Ovary (tissue), 9 donors: ENCODE results near the gene JAKMIP3. TPM values are rescaled to one million over a fixed set of nuclear protein-coding genes. Genes with fewer than 3 reads are reported as not detected.

ENCODE experiments used
- DNase-seq, 5 donors: peaks; one replicate each; pipeline ENCODE4 v3.0.0-alpha.2; 2019 to 2020
- H3K27ac ChIP-seq, 2 donors: fragments of 200-600 bp; one replicate each; pipeline versions ENCODE4 v1.5.1 to v1.8.0; 2019 to 2022
- H3K27me3 ChIP-seq: fragments of 200-600 bp; one replicate; pipeline ENCODE4 v1.8.0; 2022
- H3K36me3 ChIP-seq: fragments of 200-600 bp; sonication (generic); one replicate; pipeline ENCODE4 v1.5.1; 2019
- H3K4me1 ChIP-seq: one replicate; pipeline ENCODE4 v1.8.1; 2013; ENCODE audit warnings: mild to moderate bottlenecking, moderate library complexity; ENCODE audit not compliant: insufficient read depth
- H3K4me3 ChIP-seq: fragments of 200-600 bp; sonication (generic); one replicate; pipeline ENCODE4 v1.5.1; 2017
- H3K9me3 ChIP-seq, 2 donors: fragments of 200-600 bp in 1 of 2; sonication (generic) in 1 of 2; one replicate each; pipeline versions ENCODE4 v1.5.1 to v1.8.1; 2013 to 2019; ENCODE audit warnings: mild to moderate bottlenecking in 1 of 2, moderate library complexity in 1 of 2
- EP300 ChIP-seq: sonication (generic); formaldehyde crosslinking; IDR thresholded peaks from one replicate; pipeline ENCODE4 v1.6.1; 2017; ENCODE audit warnings: antibody characterized with exemption
- POLR2A ChIP-seq: fragments of 450-650 bp; IDR thresholded peaks from one replicate; pipeline ENCODE4 v1.6.1; 2017; ENCODE audit warnings: antibody characterized with exemption, mild to moderate bottlenecking, moderate library complexity
- whole genome bisulfite sequencing, 3 donors: extraction: QIAGEN DNeasy Blood & Tissue Kit in 1 of 3; methylation state at CpG; one replicate each; pipeline versions ENCODE4 v1.1.5 to v1.1.7; 2013 to 2017; 5-methylcytosine and 5-hydroxymethylcytosine counted together
- intact Hi-C, 4 donors: fragments of 100-400 bp; cut with DNase I; formaldehyde crosslinking; loops; one replicate each; pipeline versions ENCODE4 v1.11.0 to v1.15.1; 2022 to 2023
- polyA plus RNA-seq, 2 donors: library from polyadenylated mRNA; stranded (reverse); fragments of 200-250 nt in 1 of 2; fragments of 350-450 nt in 1 of 2; fragmentation: Illumina TruSeq in 1 of 2; extraction: RNeasy Lipid Tissue Mini Kit (QIAGEN cat#74804) in 1 of 2; gene quantifications; one replicate each; pipeline ENCODE4 v1.2.3, GENCODE V29; 2013 to 2014
- total RNA-seq, 7 donors: library from RNA; depleted of rRNA in 2 of 7; stranded (reverse); fragments of >200 nt in 2 of 7; fragmentation: NEBNext Ultra II Directional in 3 of 7; extraction: Animal tissue kit (Norgen Biotek cat#: 25700) in 3 of 7; gene quantifications; one replicate each; pipeline versions ENCODE4 v1.1.0 to v1.2.4, GENCODE V29; 2016 to 2023
- TF ChIP-seq, protein P1 (sequence below), 3 donors: fragments of 450-650 bp in 2 of 3; fragments of 200-600 bp in 1 of 3; IDR thresholded peaks; one replicate each; pipeline versions ENCODE4 v1.5.1 to v1.8.0; 2016 to 2022; ENCODE audit warnings: antibody characterized with exemption in 3 of 3, mild to moderate bottlenecking in 1 of 3
- donor health status: DM: no; HTN: no; CAD: no; lungs with moderate emphysema.
- donor health status: DM: no; HTN: no; CAD: no.
- donor health status: Bipolar disorder and iron deficiency.
- donor health status: DM: yes; HTN: yes; CAD: no.
- donor health status: DM: no; HTN: no; CAD: no.
- donor health status: DM: yes; HTN: yes; CAD: no.

JAKMIP3 gene
- total and polyA plus RNA-seq, 9 donors = 0.48 to 2.5 (median 1.5) TPM

DNA sequence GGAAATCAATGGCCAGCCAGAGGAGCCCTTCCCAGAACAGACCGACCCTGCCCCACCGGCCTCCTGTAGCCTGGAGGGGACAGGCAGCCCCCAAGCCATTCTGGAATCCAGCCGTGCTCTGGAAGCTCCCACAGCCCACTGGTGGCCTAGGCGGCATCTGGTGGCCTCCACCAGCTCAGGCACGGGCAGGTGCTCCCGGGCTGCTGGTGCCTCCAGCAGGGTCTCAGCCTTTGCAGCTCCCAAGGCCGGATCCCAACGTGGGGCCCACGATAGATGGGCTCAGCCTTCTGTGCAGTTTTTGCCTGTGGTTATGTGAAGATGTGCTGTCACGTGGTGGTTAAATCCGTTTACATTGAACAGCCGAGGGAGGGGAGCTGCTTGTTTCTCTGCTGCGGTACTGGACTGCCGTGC, 44.4 kb downstream of the JAKMIP3 start:
- TF ChIP-seq, protein P1, sequence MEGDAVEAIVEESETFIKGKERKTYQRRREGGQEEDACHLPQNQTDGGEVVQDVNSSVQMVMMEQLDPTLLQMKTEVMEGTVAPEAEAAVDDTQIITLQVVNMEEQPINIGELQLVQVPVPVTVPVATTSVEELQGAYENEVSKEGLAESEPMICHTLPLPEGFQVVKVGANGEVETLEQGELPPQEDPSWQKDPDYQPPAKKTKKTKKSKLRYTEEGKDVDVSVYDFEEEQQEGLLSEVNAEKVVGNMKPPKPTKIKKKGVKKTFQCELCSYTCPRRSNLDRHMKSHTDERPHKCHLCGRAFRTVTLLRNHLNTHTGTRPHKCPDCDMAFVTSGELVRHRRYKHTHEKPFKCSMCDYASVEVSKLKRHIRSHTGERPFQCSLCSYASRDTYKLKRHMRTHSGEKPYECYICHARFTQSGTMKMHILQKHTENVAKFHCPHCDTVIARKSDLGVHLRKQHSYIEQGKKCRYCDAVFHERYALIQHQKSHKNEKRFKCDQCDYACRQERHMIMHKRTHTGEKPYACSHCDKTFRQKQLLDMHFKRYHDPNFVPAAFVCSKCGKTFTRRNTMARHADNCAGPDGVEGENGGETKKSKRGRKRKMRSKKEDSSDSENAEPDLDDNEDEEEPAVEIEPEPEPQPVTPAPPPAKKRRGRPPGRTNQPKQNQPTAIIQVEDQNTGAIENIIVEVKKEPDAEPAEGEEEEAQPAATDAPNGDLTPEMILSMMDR (IDR thresholded peaks at IDR 0.05) = no peak
- no peak for TF ChIP-seq POLR2A
- TF ChIP-seq EP300 = no peak
- Histone ChIP-seq H3K4me1 (no peaks in the 10 kb centered on the region), H3K9me3 (no peaks in the 10 kb centered on the region), H3K36me3 (no peaks in the 10 kb centered on the region), H3K27ac (no peak overlapping the region), H3K27me3 (no peaks in the 10 kb centered on the region), H3K4me3 (no peak overlapping the region)
- 67 to 71% (median 70%) methylated on average over 14 of the region's 14 CpGs for WGBS, 3 donors
- peak in 2 of 5 donors; percentile 3 for DNase-seq
- intact Hi-C loops = no loop called here

DNA sequence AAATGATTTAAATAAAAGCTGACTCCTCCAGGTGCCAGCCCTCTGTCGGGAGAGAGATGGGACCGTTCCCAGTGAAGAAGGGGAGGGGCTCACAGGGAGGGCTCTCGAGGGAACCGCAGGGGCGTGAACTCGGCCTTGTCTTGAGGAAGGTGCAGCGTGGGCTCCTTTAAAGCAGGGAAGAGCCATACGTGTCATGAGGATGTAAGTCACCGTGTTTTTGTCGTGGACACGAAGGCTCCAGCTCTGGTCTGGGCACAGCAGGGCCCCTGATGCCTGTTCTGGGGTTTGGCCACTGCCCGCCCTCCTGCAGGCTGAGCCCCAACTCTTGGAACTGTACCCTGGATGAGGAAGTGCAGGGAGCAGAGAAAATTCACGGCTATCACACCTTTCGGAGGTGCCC, 45.0 kb downstream of the JAKMIP3 start:
- no peak overlapping the region for H3K4me3 ChIP-seq
- intact Hi-C loops = no loop called here
- TF ChIP-seq EP300 (no peak), POLR2A (no peak)
- TF ChIP-seq, protein P1 (IDR thresholded peaks at IDR 0.05) = no peak
- no peaks in the 10 kb centered on the region for H3K9me3 ChIP-seq
- no peaks in the 10 kb centered on the region for H3K36me3 ChIP-seq
- no peak overlapping the region for H3K27ac ChIP-seq
- H3K4me1 ChIP-seq = no peaks in the 10 kb centered on the region
- H3K27me3 ChIP-seq = no peaks in the 10 kb centered on the region
- 74 to 78% (median 77%) methylated on average over 14 of the region's 14 CpGs for WGBS, 3 donors
- DNase-seq = peak in 4 of 5 donors; percentile 3 to 19 (median 5)

DNA sequence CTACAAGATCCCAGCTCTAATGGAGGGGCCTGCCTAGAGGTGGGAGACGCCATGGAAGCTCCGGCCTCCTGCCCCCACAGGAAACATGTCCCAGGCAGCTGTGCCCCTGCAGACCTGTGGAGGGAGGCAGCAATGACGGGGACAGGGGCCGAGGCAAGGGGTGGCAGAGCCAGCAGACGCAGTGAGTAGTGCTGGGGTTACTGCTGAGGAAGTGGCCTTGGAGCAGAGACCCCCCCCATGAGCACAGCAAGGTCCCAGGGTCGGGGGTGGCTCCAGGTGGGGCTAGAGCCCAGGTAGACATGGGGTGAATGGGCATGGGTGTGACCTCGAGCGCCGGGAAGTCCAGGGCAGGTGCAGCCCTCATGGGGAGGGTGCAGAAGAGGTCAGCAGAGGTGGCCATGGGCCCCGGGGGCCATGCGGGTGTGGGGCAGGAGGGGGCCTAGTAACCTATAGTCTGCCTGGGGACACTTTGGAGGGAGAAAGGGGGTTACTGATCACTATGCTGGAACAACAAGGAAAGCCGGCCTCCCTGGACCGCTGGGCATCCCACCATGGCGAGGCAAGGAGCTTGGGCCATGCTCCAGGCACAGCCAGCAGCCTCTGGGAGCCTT, 45.5 kb downstream of the JAKMIP3 start:
- intact Hi-C loops = no loop called here
- 89 to 92% (median 92%) methylated on average over 14 of the region's 14 CpGs for WGBS, 3 donors
- H3K36me3 ChIP-seq = no peaks in the 10 kb centered on the region
- no peaks in the 10 kb centered on the region for H3K27me3 ChIP-seq
- H3K27ac ChIP-seq = no peak overlapping the region
- H3K4me1 ChIP-seq = no peaks in the 10 kb centered on the region
- TF ChIP-seq, protein P1 (IDR thresholded peaks at IDR 0.05) = no peak
- TF ChIP-seq POLR2A = no peak
- TF ChIP-seq EP300 = no peak
- H3K9me3 ChIP-seq = no peaks in the 10 kb centered on the region
- DNase-seq = peak in 4 of 5 donors; percentile 9 to 16 (median 12)
- no peak overlapping the region for H3K4me3 ChIP-seq

DNA sequence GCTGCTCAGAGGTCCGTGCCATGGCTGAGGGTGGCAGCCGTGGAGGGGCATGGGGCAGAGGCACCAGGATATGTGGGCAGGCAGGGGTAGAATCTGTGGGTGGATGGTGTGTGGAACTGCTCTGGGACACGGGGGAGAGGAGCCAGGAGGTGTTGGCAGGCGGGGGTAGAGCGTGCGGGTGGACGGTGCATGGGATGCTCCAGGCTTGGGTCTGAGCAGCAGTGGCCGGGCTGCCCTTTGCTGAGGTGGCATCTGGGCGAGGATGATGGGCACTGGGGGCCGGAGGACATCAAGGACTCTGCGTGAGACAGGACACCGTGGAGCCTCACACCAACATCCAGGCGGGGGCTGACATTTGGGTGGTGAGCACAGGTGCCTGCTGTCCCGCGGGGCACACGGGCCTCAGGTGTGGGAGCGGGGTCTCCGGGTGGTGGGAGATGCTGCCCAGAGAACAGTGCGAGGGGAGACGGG, 46.2 kb downstream of the JAKMIP3 start:
- no peaks in the 10 kb centered on the region for H3K27me3 ChIP-seq
- no peaks in the 10 kb centered on the region for H3K4me1 ChIP-seq
- intact Hi-C loops = no loop called here
- 91 to 93% (median 93%) methylated on average over 20 of the region's 20 CpGs for WGBS, 3 donors
- H3K36me3 ChIP-seq = no peaks in the 10 kb centered on the region
- DNase-seq = peak; percentile 6 to 19 (median 12)
- TF ChIP-seq, protein P1 (IDR thresholded peaks at IDR 0.05) = no peak
- no peak overlapping the region for H3K4me3 ChIP-seq
- H3K9me3 ChIP-seq = no peaks in the 10 kb centered on the region
- H3K27ac ChIP-seq = no peak overlapping the region
